ENCODE data around the gene FAM13A.
"Not testable (repeated sequence)": the region's sequence is repeated elsewhere in the genome, so short reads cannot be mapped to it uniquely, and the experiment has no call there.

Gene FAM13A

DNA sequence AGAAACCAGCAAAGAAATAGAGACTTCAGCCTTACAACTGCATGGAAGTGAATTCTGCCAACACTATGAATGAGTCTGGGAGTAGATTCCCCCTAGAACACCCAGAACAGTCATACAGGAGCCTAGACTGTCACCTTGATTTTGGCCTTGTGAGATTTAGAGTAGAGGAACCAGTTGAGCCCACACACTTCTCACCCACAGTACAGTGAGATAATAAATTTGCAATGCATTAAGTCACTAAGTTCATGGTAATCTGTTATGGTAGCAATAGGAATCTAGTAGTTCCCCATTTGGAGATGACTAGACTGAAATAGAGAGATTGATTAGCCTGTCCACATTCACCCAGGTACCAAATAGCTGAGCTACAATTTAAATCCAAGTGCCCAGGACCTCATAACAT lies 59.0 kb downstream of the FAM13A start:
- Histone ChIP-seq H3K27me3 (ENCODE audit: low read depth, low read length) (no peaks in the 10 kb centered on the region), H3K36me3 (ENCODE audit: control insufficient read depth in 1 of 2, insufficient read depth in 2 of 2, low read length in 2 of 2) (no peaks in the 10 kb centered on the region), H3K9me3 (ENCODE audit: control insufficient read depth in 1 of 2, low read length in 2 of 2) (no peaks in the 10 kb centered on the region), H3K4me3 (ENCODE audit: low read depth in 1 of 2, low read length in 2 of 2) (no peak overlapping the region), H3K4me1 (ENCODE audit: control insufficient read depth in 1 of 2, insufficient read depth in 2 of 2, low read length in 2 of 2) (no peaks in the 10 kb centered on the region), H3K27ac (ENCODE audit: low read length) (no peak overlapping the region)

DNA sequence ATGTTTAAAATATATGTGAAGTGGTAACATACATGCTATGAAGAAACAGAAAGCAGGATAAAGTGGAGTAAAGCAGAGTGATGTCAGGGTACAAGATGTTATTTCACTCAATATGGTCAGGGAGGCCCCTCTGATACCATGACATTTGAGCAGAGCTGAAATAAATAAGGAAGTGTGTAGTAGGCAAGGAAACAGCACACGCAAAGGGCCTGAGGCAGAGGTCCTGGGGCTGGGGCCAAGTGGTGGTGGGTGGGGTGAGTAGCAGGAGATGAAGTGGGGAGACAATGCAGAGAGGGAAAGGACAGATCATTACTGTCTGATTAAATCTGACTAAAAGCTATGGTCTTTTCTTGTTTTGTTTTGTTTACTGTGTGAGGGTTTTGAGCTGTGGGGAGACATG lies 61.1 kb downstream of the FAM13A start:
- no peaks in the 10 kb centered on the region for H3K9me3 ChIP-seq (ENCODE audit: control insufficient read depth in 1 of 2, low read length in 2 of 2)
- H3K4me3 ChIP-seq (ENCODE audit: low read depth in 1 of 2, low read length in 2 of 2): no peak overlapping the region
- no peaks in the 10 kb centered on the region for H3K4me1 ChIP-seq (ENCODE audit: control insufficient read depth in 1 of 2, insufficient read depth in 2 of 2, low read length in 2 of 2)
- H3K27ac ChIP-seq (ENCODE audit: low read length): no peak overlapping the region
- H3K36me3 ChIP-seq (ENCODE audit: control insufficient read depth in 1 of 2, insufficient read depth in 2 of 2, low read length in 2 of 2): no peaks in the 10 kb centered on the region
- H3K27me3 ChIP-seq (ENCODE audit: low read depth, low read length): no peaks in the 10 kb centered on the region

- not testable (repeated sequence) for H3K4me3 ChIP-seq (ENCODE audit: low read depth in 1 of 2, low read length in 2 of 2); H3K9me3 ChIP-seq (ENCODE audit: control insufficient read depth in 1 of 2, low read length in 2 of 2); H3K27ac ChIP-seq (ENCODE audit: low read length); H3K36me3 ChIP-seq (ENCODE audit: control insufficient read depth in 1 of 2, insufficient read depth in 2 of 2, low read length in 2 of 2); H3K4me1 ChIP-seq (ENCODE audit: control insufficient read depth in 1 of 2, insufficient read depth in 2 of 2, low read length in 2 of 2); H3K27me3 ChIP-seq (ENCODE audit: low read depth, low read length)
Observed at GRCh38 chr4:88995257-88995656, 61.7 kb downstream of the FAM13A start.

DNA sequence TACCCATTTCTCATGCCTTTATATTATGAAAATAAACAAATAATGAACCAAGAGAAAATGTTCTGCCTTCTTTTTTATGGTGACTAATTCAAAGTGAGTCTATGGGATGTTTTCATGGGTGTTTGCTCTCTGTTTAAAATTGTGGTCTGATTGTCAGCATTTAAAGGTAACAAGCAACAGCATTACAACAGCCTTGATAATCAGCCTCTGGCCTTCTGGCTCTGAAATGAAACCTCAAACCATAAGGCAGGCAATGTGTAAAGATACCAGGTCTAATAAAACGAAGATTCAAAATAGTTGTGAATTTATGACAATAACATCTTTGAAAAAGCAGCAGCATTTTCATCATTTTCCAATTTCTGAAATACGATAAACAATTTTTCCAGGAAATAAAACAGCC lies 63.7 kb downstream of the FAM13A start:
- no peaks in the 10 kb centered on the region for H3K36me3 ChIP-seq (ENCODE audit: control insufficient read depth in 1 of 2, insufficient read depth in 2 of 2, low read length in 2 of 2)
- no peaks in the 10 kb centered on the region for H3K9me3 ChIP-seq (ENCODE audit: control insufficient read depth in 1 of 2, low read length in 2 of 2)
- peaks cover 0 to 6% of the 10 kb centered on the region in 2 donors for H3K4me1 ChIP-seq (ENCODE audit: control insufficient read depth in 1 of 2, insufficient read depth in 2 of 2, low read length in 2 of 2)
- H3K4me3 ChIP-seq (ENCODE audit: low read depth in 1 of 2, low read length in 2 of 2): no peak overlapping the region
- H3K27ac ChIP-seq (ENCODE audit: low read length): no peak overlapping the region
- H3K27me3 ChIP-seq (ENCODE audit: low read depth, low read length): no peaks in the 10 kb centered on the region

DNA sequence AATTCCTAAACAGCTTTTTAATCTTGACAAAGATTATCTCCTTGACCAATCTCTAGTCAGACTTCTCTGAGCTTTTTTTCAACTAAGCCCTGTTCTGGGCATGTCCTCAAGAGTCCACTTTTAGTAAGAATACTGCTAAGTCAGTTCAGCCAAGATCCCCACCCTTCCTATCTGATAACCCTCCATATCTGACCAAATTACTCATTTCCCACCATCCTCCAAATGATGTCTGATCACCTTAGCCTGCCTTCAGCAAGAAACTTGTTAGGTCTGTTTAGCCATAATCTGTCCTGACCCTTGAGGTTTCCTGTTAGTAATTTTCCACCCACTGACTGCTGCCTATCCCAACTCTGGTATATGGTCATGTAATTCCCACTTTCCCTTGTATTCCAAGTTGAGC lies 65.2 kb downstream of the FAM13A start:
- Histone ChIP-seq H3K36me3 (ENCODE audit: control insufficient read depth in 1 of 2, insufficient read depth in 2 of 2, low read length in 2 of 2) (no peaks in the 10 kb centered on the region), H3K4me3 (ENCODE audit: low read depth in 1 of 2, low read length in 2 of 2) (no peak overlapping the region)

GRCh38 chr4:88989990-88990389 lies 67.0 kb downstream of the FAM13A start:
- no peak overlapping the region for H3K4me3 ChIP-seq (ENCODE audit: low read depth in 1 of 2, low read length in 2 of 2)
- H3K27me3 ChIP-seq (ENCODE audit: low read depth, low read length): no peaks in the 10 kb centered on the region
- H3K36me3 ChIP-seq (ENCODE audit: control insufficient read depth in 1 of 2, insufficient read depth in 2 of 2, low read length in 2 of 2): no peaks in the 10 kb centered on the region
- peaks cover 0 to 6% of the 10 kb centered on the region in 2 donors for H3K4me1 ChIP-seq (ENCODE audit: control insufficient read depth in 1 of 2, insufficient read depth in 2 of 2, low read length in 2 of 2)
- peak overlapping the region; percentile 9 for H3K27ac ChIP-seq (ENCODE audit: low read length)
- H3K9me3 ChIP-seq (ENCODE audit: control insufficient read depth in 1 of 2, low read length in 2 of 2): no peaks in the 10 kb centered on the region

More for the DNA sequence above, 65.2 kb downstream of the FAM13A start:
- H3K27me3 ChIP-seq (ENCODE audit: low read depth, low read length): no peaks in the 10 kb centered on the region
- H3K27ac ChIP-seq (ENCODE audit: low read length): no peak overlapping the region
- H3K4me1 ChIP-seq (ENCODE audit: control insufficient read depth in 1 of 2, insufficient read depth in 2 of 2, low read length in 2 of 2): peaks cover 0 to 6% of the 10 kb centered on the region in 2 donors
- H3K9me3 ChIP-seq (ENCODE audit: control insufficient read depth in 1 of 2, low read length in 2 of 2): no peaks in the 10 kb centered on the region

DNA sequence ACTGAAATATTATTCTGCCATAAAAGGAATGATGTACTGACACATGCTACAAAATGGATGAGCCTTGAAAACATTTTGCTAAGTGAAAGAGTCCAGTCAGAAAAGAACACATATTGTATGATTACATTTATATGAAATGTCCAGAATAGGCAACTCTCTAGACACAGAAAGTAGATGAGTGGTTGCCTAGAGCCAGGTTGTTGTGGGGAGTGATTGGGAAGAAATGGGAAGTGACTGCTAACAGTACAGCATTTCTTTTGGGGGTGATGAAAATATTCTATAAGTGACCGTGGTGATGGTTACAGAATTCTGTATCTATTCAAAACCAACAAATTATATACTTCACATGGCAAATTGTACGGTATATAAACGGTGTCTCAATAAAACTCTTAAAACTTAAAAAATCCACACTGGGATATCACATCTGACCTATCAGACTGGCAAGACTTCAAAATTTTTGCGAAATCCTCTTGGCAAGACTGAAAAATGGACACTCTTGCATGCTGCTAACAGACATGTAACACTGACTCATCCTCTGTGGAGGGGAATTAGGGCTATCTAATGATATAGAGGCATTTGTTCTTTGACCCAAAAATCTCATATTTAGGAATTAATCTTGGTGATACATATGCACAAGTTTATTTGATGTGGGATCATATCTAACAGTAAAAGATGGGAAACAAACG lies 71.8 kb downstream of the FAM13A start:
- Histone ChIP-seq H3K27me3 (ENCODE audit: low read depth, low read length) (no peaks in the 10 kb centered on the region), H3K27ac (ENCODE audit: low read length) (no peak overlapping the region), H3K4me3 (ENCODE audit: low read depth in 1 of 2, low read length in 2 of 2) (no peak overlapping the region), H3K4me1 (ENCODE audit: control insufficient read depth in 1 of 2, insufficient read depth in 2 of 2, low read length in 2 of 2) (no peaks in the 10 kb centered on the region), H3K9me3 (ENCODE audit: control insufficient read depth in 1 of 2, low read length in 2 of 2) (no peaks in the 10 kb centered on the region), H3K36me3 (ENCODE audit: control insufficient read depth in 1 of 2, insufficient read depth in 2 of 2, low read length in 2 of 2) (no peaks in the 10 kb centered on the region)

GRCh38 chr4:88982757-88983156 lies 74.2 kb downstream of the FAM13A start:
- Histone ChIP-seq H3K27ac (ENCODE audit: low read length) (no peak overlapping the region), H3K9me3 (ENCODE audit: control insufficient read depth in 1 of 2, low read length in 2 of 2) (no peaks in the 10 kb centered on the region), H3K4me3 (ENCODE audit: low read depth in 1 of 2, low read length in 2 of 2) (no peak overlapping the region), H3K4me1 (ENCODE audit: control insufficient read depth in 1 of 2, insufficient read depth in 2 of 2, low read length in 2 of 2) (no peaks in the 10 kb centered on the region), H3K36me3 (ENCODE audit: control insufficient read depth in 1 of 2, insufficient read depth in 2 of 2, low read length in 2 of 2) (no peaks in the 10 kb centered on the region), H3K27me3 (ENCODE audit: low read depth, low read length) (no peaks in the 10 kb centered on the region)

DNA sequence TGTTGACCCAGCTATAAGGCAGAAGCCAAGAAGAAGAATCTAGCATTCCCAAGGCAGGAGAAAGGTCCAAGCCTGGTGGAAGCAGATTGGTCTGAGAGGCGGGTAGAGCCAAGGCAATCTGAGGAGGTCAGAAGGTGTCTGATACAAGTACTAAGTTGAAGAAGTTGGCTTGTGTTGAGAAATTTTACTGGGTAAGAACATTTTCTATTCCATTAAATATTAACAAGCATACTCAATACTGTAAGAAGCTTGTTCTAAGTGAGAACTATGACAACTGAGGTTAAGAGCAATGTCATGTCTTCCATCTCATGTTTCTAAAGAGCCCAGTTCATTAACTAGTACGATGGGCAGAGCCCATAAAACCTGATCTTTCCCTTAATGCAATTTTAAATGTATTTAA lies 75.0 kb downstream of the FAM13A start:
- no peaks in the 10 kb centered on the region for H3K36me3 ChIP-seq (ENCODE audit: control insufficient read depth in 1 of 2, insufficient read depth in 2 of 2, low read length in 2 of 2)

DNA sequence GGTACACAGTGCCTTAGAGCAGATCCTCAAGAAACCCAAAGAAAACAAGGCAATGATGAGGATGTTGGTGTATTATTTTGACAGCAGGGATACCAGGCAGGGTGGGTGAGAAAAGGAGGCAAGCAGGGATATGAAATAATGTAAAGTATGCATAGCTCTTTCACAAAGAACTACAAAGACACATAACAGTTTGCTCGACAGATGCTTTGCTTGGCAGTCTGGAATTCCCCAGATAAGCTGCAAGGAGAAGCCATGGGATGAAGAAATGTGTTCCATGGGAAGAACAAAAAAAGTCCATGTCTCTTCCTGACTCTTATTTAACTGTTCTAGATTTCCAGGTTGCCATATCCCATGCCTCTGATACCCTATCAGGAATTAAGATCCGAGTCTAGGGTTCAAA lies 75.4 kb downstream of the FAM13A start:
- H3K27ac ChIP-seq (ENCODE audit: low read length): no peak overlapping the region
- no peaks in the 10 kb centered on the region for H3K4me1 ChIP-seq (ENCODE audit: control insufficient read depth in 1 of 2, insufficient read depth in 2 of 2, low read length in 2 of 2)
- H3K9me3 ChIP-seq (ENCODE audit: control insufficient read depth in 1 of 2, low read length in 2 of 2): no peaks in the 10 kb centered on the region
- no peaks in the 10 kb centered on the region for H3K27me3 ChIP-seq (ENCODE audit: low read depth, low read length)
- no peak overlapping the region for H3K4me3 ChIP-seq (ENCODE audit: low read depth in 1 of 2, low read length in 2 of 2)
- H3K36me3 ChIP-seq (ENCODE audit: control insufficient read depth in 1 of 2, insufficient read depth in 2 of 2, low read length in 2 of 2): no peaks in the 10 kb centered on the region

More for the DNA sequence above, 75.0 kb downstream of the FAM13A start:
- Histone ChIP-seq H3K4me1 (ENCODE audit: control insufficient read depth in 1 of 2, insufficient read depth in 2 of 2, low read length in 2 of 2) (no peaks in the 10 kb centered on the region), H3K9me3 (ENCODE audit: control insufficient read depth in 1 of 2, low read length in 2 of 2) (no peaks in the 10 kb centered on the region), H3K27ac (ENCODE audit: low read length) (no peak overlapping the region), H3K4me3 (ENCODE audit: low read depth in 1 of 2, low read length in 2 of 2) (no peak overlapping the region), H3K27me3 (ENCODE audit: low read depth, low read length) (no peaks in the 10 kb centered on the region)

- H3K27me3 ChIP-seq (ENCODE audit: low read depth, low read length): no peaks in the 10 kb centered on the region
- H3K27ac ChIP-seq (ENCODE audit: low read length): no peak overlapping the region
- H3K4me3 ChIP-seq (ENCODE audit: low read depth in 1 of 2, low read length in 2 of 2): no peak overlapping the region
- no peaks in the 10 kb centered on the region for H3K36me3 ChIP-seq (ENCODE audit: control insufficient read depth in 1 of 2, insufficient read depth in 2 of 2, low read length in 2 of 2)
- H3K4me1 ChIP-seq (ENCODE audit: control insufficient read depth in 1 of 2, insufficient read depth in 2 of 2, low read length in 2 of 2): no peaks in the 10 kb centered on the region
- no peaks in the 10 kb centered on the region for H3K9me3 ChIP-seq (ENCODE audit: control insufficient read depth in 1 of 2, low read length in 2 of 2)
Observed at GRCh38 chr4:88979276-88979675, 77.7 kb downstream of the FAM13A start.

DNA sequence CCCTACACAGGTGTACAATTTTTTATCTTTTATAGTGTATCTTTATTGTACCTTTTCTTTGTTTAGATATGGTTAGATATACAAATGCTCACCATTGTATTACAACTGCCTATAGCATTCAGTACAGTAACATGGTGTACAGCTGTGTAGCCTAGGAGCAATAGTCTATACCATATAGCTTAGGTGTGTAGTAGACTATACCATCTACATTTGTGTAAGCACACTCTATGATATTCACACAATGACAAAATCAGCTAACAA lies 80.3 kb downstream of the FAM13A start:
- H3K4me1 ChIP-seq (ENCODE audit: control insufficient read depth in 1 of 2, insufficient read depth in 2 of 2, low read length in 2 of 2): no peaks in the 10 kb centered on the region
- no peak overlapping the region for H3K4me3 ChIP-seq (ENCODE audit: low read depth in 1 of 2, low read length in 2 of 2)
- no peak overlapping the region for H3K27ac ChIP-seq (ENCODE audit: low read length)
- H3K9me3 ChIP-seq (ENCODE audit: control insufficient read depth in 1 of 2, low read length in 2 of 2): no peaks in the 10 kb centered on the region
- H3K36me3 ChIP-seq (ENCODE audit: control insufficient read depth in 1 of 2, insufficient read depth in 2 of 2, low read length in 2 of 2): no peaks in the 10 kb centered on the region
- H3K27me3 ChIP-seq (ENCODE audit: low read depth, low read length): no peaks in the 10 kb centered on the region
